Smooth muscle cell of the umbilical artery (primary cell): ENCODE data around the gene PNO1. TPM values are rescaled to one million over a fixed set of nuclear protein-coding genes. Genes with fewer than 3 reads are reported as not detected.

ENCODE experiments used
- total RNA-seq: library from RNA; depleted of rRNA; stranded (reverse); fragments of >200 nt; gene quantifications from 2 replicates; pipeline ENCODE4 v1.2.3, GENCODE V29; 2014

The PNO1 gene
- total RNA-seq: 15.7 and 23.0 TPM in 2 replicates

GRCh38 chr2:68157402-68158133 is at the start of gene PNO1:
Gene PNO1, plus strand, starts transcription at chr2:68157888. Its CDS starts 47 bp downstream, at chr2:68157935.

Other genes with a start within 250 kb of the PNO1 start
- 17.9 and 32.1 TPM in 2 replicates for gene C1D, start 94.9 kb upstream of the PNO1 start, total RNA-seq
- gene PPP3R1, start 94.6 kb downstream of the PNO1 start, total RNA-seq: 29.1 and 46.6 TPM in 2 replicates
- gene CNRIP1, start 162.1 kb downstream of the PNO1 start, total RNA-seq: 16.3 and 21.1 TPM in 2 replicates
- under 0.01 TPM in 1 of 2 replicates, not detected in the other for gene PLEK, start 207.4 kb downstream of the PNO1 start, total RNA-seq